ENCODE measurements around the gene AKAP13.

AKAP13 gene

DNA sequence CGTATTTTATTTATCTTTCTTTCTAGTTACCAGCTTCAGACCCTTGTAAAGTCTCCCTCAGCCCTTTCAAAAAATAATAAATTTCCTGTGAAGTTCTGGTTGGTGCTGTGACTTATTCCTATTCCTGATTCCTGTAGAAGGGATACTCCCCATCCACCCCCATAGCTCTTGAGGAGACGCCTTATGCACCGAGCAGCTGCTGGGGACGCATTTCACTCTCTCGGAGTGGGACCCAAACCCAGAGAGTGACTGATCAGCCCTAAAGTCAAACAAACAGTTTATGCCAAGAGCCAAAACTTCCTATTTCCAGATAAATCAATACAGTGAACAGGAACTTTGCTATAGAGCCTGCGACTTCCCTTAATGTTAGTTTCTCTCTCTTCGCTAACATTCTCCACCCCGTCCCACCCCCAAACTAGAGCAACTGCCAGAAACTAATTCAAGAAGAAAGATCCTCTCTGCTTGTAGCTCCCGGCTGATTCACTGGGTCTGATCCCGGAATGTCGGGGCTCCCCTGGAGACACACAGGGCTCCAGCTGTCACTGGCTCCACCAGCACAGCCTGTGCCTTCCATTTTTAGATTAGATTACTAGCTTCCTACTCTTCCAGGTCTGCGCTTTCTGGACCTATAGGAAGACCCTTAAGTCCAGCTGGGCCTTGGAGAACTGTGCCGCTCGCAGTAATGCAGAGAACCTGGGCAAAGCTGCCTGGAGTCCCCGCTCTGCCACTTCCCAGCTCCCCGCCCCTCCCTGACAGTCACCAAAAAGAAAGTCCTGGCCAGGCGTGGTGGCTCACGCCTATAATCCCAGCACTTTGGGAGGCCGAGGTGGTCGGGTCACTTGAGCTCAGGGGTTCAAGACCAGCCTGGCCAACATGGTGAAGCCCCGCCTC is 369.1 kb downstream of the AKAP13 start:
- DNase-seq = no peak

DNA sequence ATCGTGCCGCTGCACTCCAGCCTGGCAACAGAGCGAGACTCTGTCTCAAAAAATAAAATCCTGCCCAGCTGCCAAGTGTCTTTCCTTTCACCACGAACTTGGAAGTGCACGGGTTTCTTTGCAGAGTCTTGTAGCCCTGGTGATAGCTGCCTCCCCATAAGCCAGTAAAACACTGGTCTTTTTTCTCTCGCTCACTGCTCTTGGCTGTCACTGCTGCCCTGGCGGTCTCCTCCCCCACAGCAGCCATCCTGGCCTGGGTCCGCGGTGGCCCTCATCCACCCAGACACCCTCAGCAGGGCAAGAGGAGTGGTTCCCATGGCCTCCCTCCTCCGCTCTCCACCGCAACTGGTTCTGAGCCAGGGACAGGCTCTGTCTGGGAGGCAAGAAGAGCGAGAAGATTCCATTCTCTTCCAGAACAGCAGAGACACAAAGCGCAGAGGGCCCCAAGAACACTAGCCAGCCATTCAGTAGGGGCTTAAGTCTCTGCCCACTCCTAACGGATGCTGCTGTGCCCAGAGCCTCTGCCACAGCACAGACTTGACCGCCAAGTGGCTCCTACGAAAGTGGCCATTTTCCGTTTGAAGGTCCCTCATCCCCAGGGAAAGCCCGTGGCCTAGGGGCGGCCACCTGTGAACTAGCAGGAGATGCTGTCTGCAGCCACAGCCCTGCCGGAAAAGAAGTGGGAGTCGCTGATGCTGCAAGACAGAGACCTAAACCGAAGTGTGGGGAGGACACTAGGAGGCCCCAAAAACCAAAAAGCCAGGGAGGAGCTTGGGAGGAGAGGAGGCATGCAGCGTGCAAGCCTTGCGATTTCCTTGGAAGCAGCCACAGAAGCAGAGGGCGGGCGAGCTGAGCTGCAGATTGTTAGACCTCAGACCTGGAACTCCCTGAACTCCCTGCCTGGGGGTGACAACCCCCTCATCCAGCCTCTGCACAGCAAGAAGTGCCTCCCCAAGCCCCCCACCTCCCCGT is 370.2 kb downstream of the AKAP13 start:
- no peak for DNase-seq

DNA sequence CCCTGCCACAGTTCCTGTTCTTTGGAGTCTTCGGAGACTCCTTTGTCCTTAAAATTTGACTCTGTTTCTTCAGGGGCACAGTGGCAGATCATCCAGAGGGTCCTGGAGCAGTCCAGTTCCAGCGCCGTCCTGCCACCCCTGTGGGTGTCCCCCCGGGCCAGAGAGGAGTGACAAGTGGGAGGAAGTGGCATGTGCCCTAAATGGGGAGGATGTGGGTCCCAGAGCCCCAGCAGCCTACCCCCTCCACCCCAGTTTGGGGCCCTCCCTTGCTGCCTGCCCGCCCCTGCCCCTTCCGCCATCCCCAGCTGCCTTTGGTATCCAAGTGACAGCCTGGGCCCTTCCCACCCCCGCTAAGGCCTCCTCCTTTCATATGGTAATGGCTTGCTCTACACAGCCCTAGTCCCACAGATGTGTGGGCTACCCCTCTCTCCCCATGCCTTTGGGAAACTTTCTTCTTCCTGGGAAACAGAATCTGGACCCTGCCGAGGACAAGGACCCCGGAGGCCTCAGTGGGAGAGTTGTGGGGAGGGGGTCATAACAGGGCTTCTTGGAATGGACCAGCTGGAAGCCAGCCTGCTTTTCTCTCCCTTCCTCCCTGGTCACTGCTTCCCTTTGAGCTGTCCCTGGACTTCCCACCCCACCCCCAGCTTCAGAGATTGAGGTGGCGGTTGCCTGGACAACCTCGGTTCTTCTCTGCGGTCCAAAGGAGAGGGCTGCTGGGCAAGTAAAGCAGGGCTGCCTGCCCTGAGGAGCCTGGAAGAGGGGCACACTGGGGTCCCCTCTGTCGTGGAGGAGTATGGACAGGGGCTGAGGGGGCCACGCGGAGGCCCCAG is 371.1 kb downstream of the AKAP13 start:
- no peak for DNase-seq

DNA sequence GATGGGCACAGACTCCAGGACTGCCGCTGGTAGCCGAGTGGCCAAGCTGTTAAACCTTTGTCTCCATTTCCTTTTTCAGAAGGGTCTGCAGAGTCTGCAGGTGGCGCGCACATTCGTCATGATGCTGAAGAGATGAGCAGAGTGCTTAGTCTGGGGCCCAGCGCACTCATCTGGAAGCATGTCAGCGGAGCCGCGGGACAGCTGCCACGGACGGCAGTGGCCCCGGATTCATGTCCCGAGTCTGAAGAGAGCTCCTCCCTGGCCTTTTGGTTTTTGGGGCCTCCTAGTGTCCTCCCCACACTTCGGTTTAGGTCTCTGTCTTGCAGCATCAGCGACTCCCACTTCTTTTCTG is 371.7 kb downstream of the AKAP13 start:
- no peak for DNase-seq

DNA sequence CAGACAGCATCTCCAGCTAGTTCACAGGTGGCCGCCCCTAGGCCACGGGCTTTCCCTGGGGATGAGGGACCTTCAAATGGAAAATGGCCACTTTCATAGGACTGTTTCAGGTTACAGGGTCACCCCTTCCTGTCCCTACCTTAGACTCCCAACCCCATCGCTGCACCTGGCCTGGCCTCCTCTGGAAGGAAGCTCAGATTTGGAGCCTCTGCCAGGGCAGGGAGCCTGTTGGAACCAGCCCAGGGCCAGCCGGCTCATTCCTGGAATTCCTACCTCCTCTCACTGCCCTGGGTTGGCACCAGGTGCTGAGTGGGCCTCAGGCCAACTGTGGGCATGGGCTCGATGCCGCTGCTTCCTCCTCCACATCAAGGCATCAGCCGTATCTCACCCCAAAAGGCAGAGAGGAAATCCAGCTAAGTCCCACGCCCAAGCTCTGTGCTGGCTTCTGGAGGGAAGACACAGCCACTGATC is 372.1 kb downstream of the AKAP13 start:
- DNase-seq = no peak

DNA sequence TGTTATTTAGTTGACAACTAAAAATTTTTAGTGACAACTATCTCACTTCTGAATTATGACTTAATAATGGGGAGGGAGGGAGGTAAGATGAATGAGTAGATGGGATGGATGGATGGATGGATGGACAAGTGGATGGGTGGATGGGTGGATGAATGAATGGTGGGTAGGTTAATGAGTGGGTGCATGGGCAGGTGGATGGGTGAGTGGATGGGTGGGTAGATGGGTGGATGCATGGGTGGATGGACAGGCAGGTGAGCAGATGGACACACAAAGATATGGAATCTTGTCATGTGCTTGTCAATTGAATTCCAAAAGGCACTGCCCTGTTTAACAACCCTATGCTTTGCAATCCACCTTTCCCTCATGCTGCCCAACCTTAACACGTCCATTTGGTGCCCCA is 372.9 kb downstream of the AKAP13 start:
- no peak for DNase-seq

DNA sequence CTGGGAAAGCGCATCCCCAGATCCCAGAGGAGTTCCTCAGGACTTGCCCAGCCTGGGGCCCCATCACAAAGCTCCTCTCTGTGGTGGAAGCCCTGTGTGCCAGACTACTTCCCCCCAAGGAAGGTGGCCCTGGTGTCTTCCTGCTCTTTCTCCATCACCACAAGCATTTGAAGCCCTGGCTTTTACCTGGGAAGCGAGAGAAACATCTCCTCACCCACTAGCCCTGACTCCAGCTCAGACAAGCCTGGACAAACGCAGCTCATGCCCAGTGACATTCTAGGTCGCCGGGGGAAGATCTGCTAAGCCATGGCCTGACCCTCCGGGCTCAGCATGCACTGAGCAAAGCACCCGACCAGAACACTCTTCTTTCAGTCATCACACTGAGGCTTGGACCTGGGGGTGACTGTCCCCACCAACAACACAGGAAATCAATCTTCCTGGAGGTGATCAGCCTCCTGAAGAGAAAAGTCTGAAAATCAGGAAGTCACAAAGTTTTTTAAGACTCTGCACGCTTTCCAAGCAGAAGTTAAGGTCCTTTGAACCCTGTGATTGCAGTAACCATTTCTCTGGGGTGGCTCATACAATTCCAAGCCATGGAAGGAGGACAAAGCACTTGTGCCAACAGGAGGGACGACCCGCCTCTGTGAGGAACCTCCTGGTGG is 373.5 kb downstream of the AKAP13 start:
- DNase-seq = no peak

DNA sequence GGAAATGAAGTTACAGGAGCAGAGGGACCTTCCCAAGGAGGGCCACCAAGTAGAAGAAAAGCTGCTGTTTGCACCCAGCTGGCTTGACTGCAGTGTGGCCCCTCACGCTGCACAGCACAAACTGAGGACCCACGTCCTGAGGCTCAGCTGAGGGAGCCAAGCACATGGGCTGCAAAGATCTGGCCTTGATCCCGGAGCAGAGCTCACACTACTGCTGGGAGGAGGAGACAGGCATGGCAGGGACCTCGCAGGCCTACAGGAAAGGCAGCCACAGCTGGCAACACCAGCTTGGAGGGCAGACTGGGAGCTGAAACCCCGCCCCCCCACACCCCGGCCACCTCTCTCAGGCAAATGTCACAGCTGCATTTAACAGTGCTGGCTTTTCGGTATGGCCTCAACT is 374.6 kb downstream of the AKAP13 start:
- DNase-seq = no peak

DNA sequence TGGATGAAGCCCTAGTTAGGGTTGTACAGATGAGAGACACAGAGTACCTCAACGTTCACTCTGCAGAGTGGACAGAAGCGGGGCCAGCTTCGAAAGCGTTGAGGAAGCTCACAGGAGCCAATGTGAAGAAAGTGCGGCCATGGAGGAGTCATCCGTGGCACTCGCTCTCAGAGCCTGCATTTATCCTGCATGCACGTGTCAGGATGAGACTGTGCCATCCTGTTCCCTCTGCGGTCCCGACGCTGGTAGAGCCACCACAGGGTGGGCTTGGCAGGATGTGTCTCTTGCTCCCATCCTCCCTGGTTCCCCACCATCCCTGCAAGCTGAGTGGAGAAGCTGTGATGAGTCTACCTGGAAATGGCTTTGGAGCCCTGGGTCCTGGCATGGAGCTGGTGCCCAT is 375.1 kb downstream of the AKAP13 start:
- DNase-seq = no peak

DNA sequence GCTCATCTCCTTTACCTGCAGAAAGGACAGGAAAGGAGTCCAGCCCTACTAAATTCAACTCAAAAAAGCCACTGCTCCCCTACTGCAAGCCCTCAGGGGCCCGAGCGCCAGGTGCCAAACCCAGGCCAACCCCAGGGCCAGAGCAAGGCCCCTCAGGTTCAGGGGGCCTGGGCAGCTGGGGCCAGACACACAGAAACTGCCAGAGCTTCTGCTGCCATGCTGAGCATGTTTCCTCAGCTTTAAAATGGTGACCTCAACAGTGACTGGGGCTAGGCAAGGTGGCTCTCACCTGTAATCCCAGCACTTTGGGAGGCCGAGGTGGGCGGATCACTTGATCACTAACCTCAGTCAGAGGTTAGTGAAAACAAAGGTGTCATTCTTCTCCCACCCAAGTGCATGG is 375.5 kb downstream of the AKAP13 start:
- no peak for DNase-seq

DNA sequence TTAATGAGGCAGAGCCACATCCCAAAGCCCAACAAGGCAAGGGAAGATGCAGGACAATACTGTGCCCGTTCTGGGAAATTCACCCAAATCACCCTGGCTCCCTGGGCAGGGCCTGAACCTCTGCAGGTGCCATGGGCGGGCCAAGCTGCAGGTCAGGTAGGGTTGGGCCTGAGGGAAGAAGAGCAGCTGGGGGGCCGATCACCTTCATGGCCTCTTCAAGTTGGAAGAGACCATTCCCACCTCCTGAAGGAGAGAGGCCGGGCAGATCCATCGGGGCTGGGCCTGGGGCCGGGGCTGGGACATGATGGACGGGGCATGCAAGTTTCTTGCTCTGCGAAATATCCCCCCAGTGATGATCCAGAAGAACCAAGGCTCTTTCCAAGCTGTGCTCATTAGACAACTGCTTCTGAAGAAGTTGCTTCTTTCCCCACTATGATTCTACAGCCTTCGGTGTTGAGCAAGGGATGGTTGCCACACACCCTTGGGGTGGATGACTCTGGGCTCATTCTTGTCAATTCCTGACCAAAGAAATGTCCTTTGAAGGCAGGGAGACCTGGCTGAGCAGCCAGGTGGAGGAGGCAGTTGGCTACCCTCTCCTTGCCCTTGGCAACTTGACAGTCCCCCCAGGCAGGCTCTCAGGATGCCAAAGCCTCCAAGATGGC is 376.1 kb downstream of the AKAP13 start:
- DNase-seq = no peak

DNA sequence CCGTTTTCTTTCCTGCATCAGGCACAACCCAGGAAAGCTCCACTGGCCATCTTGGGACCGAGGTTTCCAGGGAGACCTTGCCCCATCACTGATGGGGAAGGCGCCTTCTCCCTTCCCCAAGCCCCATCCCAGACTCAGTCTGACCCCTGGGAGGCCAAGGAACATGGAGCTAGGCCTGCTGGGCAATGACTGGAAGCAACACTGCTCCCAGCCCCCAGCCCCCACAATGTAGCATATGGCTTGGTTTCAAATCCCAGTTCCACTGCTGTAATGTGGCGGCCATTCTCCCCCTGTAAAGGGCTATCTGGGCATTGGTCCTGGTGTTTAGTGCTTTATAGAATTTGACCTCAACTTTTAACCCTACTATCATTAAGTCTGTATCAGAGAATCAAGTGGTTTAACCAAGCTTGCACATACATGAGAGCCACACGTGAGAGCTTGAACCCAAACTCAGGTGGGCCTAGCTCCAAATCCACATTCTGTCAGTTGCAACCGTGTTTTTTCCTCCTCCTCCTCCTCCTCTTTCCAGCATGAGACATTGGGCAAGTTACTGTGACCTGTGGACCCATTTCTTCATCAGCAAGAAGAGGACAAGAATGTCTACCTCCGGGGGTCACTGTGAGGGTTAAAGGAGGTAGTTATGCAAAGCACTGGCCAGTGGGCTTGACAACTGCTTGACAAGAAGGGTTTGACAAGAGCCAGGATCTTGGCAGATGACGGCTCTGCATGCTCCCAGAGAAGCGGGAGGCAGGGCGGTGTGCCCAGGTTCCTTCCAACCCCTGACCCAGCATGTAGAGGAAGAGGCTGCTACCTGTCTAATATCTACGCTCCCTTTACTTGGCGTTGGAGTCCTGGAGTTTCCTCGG is 376.9 kb downstream of the AKAP13 start:
- no peak for DNase-seq

DNA sequence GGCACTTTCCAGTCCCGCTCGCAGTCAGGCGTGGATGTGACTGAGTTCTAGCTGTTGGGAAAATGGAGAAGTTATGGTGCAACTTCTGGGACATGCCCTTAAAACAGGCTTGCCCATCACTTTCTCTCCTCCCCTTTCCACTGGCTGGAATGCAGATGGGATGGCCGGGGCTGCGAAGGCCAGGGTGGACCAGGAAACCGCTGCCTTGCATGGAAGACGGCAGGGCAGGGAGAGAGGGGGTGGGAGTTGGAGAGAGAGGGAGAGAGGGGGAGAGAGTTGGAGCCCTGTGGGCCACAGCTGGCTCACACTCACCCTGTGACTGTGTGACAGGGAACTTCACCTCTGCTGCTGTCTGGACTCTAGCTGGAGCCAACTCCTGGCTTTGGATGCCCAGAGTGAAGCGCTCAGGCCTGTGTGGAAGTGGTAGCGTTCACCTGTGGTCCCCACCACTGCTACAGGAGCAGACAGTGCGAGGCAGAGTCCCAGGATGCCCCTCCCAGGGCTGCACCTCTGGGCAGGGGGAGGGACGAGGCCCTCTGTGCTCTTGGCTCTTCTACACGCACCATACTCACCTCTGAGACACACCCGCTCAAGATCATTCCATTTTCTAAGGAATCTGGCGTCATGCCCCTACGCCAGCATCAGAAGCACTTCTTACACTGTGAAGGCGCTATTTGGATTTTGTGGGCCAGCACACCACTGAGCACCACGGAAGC is 377.7 kb downstream of the AKAP13 start:
- DNase-seq = no peak

DNA sequence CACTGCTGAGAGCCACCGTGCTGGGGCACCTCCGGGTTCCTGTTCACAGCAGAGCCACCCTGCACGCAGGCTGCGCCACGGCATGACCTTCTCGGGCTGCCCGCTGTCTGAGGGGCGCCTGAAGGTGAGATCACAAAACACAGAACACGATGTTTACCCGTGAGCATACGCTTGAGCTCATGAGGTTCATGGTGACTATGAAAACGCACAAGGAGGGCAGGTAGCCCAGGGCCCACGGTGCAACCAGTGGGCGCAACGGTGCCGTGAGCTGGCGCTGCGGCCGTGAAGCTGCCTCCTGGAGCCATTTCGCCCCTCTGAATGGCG is 378.2 kb downstream of the AKAP13 start:
- DNase-seq = no peak

DNA sequence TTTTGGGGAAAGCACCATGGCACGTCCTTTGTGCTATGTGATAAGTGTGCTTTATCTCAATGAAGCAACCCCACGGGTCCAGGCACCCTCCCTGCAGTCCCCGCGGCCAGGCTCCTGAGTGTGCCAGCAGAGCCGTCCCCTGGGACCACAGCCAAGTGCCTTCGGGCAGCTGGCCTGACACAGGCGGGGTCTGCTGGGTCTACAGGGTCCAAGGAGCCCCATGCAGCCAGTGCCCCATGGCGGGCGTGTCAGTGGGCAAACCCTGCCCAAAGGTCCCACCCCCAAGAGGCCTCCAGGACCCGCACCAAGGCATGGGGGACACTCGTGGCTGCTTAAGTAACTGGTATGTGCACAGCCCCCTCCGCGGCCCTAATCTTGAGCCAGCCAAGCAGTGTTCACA is 379.0 kb downstream of the AKAP13 start:
- no peak for DNase-seq

DNA sequence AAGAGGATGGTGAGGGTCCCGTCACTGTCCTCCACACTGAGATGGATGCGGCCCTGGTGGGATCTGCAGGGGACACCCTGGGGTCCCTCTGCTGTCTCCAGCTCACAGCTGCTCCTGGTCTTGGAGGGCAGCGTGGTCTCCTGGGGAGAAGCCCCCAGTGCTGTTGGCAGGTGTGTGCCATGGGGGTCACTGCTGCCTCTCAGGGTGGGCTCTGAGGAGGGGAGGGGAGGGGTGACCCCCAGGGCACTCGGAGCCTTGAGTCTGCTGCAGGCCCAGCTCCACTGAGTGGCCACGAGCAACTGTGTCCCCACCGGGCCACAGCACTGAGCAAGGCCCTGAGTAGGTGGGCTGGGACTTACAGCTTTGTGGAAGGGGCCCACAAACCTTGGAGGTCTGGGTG is 379.6 kb downstream of the AKAP13 start:
- DNase-seq = no peak

DNA sequence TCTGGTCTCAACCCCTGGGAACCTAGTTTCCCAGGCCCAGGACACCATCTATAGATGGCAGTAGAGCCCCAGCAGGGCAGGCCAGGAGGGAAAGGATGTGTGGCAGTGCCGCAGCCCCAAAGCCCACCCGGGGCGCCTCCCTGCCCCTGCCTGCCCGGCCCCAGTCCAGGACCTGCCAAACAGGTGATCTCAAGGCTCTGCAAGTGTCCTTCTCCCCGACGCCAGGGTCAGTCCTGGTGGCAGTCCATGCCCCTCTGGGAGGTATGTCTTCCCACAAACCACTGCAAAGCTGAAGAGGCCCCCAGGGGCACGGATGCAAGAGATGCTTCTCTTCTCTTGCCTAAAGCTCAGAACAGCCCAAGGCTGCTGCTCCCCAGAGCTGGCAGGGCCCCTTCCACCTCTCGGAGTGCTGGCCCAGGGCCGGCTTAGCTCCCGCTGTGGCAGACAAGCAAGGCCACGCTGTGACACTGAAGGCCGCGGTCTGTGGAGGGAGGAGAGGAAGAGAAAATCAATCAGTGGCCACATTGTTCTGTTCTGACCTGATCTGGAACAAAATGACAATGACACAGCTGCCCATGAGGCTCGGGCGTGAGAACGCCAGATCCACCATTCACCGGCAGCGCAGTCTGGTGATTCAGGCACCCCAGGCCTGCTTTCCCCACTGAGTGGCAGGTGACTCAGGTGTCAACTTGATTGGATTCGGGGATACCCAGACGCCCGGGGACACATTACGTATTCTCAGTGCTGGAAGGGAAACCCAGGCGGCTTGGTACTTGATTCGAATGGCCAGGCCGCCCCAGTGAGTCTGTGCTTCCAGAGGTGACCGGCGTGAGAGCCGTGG is 380.3 kb downstream of the AKAP13 start:
- DNase-seq = no peak

DNA sequence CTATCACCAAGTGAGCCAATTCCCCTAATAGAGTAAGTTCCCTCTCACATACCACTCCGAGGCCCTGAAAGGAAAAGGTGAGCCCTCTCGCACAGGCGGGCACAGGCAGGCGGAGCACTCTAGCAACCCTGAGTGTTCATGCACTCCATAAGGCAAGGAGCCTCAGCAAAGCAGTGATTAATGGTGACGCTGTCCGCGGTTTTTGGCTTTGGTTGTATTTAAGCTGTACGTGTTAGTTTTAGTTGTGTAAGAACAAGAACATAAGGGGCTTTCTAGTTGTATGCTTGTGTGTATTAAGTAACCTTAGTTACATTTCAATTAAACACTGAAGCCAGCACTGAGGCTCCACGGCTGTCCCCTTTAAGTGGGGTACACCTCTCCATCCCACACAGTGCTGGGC is 381.2 kb downstream of the AKAP13 start:
- DNase-seq = no peak

DNA sequence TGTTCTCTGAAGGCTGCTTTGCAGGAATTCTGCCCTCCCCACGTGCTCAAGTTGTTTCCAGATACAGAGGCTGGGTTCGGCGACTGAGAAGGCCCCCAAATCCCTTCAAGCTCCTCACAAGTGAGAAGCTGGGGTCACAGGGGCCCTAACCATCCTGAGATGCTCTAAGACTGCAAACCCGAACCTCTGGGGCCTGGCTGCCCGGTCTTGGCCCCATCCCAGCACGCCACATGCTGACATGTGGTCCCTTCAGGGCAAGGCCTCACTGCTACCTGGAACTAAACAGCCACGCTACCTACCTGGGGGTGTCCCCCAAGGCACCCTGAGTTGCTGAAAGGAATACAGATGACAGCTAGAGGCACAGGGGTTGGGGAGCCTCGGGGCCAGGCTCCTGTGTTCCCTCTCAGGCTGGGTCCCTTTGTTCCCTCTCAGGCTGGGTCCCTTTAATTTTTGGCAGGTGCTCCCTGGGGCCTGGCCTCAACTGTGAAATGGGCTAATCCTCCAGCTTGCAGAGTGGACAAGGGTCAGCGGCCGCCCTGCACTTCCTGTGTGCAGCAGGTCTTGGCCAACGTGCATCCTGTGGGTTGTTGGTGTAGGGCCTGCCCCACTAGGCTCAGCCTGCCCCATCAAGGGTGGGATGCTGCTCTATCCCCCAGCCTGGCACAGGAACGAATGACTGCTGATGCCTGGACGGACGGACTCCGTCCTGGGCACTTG is 381.8 kb downstream of the AKAP13 start:
- no peak for DNase-seq
